Mucosa of stomach (tissue), 1 donor: ENCODE data around the gene VDAC1.
A peak's percentile ranks its signal among the peaks of the same experiment; 100 is the strongest.

Source experiments
- H3K27me3 ChIP-seq: one replicate; pipeline ENCODE4 v1.7.0; 2013; ENCODE audit warnings: mild to moderate bottlenecking, low read length; ENCODE audit not compliant: control insufficient read depth, insufficient read depth
- H3K36me3 ChIP-seq: one replicate; pipeline ENCODE4 v1.7.0; 2013; ENCODE audit warnings: low read length; ENCODE audit not compliant: control insufficient read depth, insufficient read depth
- H3K4me1 ChIP-seq: one replicate; pipeline ENCODE4 v1.7.0; 2013; ENCODE audit warnings: mild to moderate bottlenecking, low read length; ENCODE audit not compliant: control insufficient read depth, insufficient read depth
- H3K4me3 ChIP-seq: one replicate; pipeline ENCODE4 v1.7.0; 2013; ENCODE audit warnings: low read length
- H3K9ac ChIP-seq: one replicate; pipeline ENCODE4 v1.7.0; 2013; ENCODE audit warnings: mild to moderate bottlenecking, low read length, moderate library complexity
- H3K9me3 ChIP-seq: one replicate; pipeline ENCODE4 v1.7.0; 2013; ENCODE audit warnings: mild to moderate bottlenecking, low read length, moderate library complexity; ENCODE audit not compliant: control insufficient read depth
- donor health status: Pancreatic carcinoma.

The VDAC1 gene

GRCh38 chr5:133969654-133970324 lies 35.0 kb downstream of the VDAC1 start:
- Histone ChIP-seq H3K4me3 (no peak overlapping the region), H3K4me1 (peaks cover 14% of the 10 kb centered on the region), H3K9ac (peak overlapping the region; percentile 0), H3K36me3 (peaks cover 8% of the 10 kb centered on the region), H3K27me3 (no peaks in the 10 kb centered on the region), H3K9me3 (no peaks in the 10 kb centered on the region)

DNA sequence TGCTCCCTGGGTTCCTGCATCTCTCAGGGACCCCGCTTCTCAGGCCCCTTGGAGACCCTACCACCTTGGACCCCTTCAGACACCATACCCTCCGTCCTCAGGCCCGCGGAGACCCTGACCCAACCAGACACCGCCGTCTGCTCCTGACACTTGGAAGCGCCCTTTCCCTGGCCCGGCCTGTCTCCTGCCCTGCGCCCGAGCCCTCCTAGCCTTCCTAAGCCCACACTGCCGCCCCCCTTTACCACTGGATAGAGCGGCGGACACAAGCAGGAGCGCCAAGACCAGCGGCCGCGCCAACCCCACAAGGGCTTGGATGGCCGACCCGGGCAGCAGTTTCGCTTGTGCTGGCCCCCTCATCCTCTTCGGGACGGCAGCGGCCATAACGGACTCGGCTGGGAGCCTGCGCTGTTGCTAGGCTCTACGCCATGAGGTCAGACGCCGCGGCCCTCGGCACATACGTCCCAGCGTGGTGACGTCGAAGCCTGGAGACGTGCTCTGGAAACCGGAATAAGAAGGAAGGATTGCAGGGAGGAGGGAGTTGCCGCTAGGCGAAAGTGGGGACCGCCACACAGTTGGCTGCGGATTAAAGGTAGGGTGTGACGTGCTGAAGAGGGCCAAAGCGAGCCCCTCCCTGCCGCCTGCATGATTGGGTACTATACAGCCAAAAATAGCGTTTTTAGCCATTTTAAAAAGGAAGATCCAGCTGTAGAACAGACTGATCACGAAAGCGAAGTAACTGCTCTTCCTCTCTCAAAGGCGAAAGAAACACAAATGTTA lies 36.4 kb downstream of the VDAC1 start, which contains the start of gene C5orf15:
Gene C5orf15, minus strand, starts transcription at position 422 of the 777 bp plus-strand sequence. Its CDS starts 41 bp downstream, at position 381.
- Histone ChIP-seq H3K36me3 (no peaks in the 10 kb centered on the region), H3K9ac (peak within 1 kb of the TSS; percentile 87), H3K4me1 (peaks cover 14% of the 10 kb centered on the region)

GRCh38 chr5:133967698-133968203 lies 37.0 kb downstream of the VDAC1 start:
- H3K9ac ChIP-seq, result peak overlapping the region; percentile 87
- H3K27me3 ChIP-seq, result no peaks in the 10 kb centered on the region
- H3K9me3 ChIP-seq, result no peaks in the 10 kb centered on the region
- H3K4me1 ChIP-seq, result peaks cover 14% of the 10 kb centered on the region
- H3K36me3 ChIP-seq, result no peaks in the 10 kb centered on the region
- peak overlapping the region; percentile 75 for H3K4me3 ChIP-seq

More for the DNA sequence above, 36.4 kb downstream of the VDAC1 start, which contains the start of gene C5orf15:
- no peaks in the 10 kb centered on the region for H3K9me3 ChIP-seq
- H3K4me3 ChIP-seq, result peak within 1 kb of the TSS; percentile 75
- no peaks in the 10 kb centered on the region for H3K27me3 ChIP-seq

DNA sequence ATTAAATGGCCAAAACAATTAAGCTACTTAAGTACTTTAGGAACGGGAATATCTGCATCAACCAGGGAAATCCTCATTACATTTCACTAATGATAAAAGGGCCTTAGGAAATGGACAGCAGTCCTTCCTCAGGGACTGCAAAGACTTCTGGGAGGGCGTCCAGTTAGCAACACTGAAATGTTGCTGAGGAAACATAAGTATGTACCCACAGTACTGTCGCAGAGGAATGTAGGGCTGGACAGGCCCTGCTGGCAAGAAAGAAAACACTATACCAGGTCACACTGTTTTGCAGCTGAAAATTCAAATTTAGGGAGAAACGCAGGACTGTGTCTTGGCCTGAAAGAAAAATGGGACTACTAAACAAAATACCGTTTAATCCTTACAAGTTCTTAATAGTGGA lies 37.7 kb downstream of the VDAC1 start:
- peak overlapping the region; percentile 75 for H3K4me3 ChIP-seq

GRCh38 chr5:133966090-133966489 lies 38.7 kb downstream of the VDAC1 start:
- no peak overlapping the region for H3K9ac ChIP-seq
- no peaks in the 10 kb centered on the region for H3K9me3 ChIP-seq
- H3K27me3 ChIP-seq, result no peaks in the 10 kb centered on the region
- no peak overlapping the region for H3K4me3 ChIP-seq
- H3K4me1 ChIP-seq, result peaks cover 14% of the 10 kb centered on the region
- H3K36me3 ChIP-seq, result no peaks in the 10 kb centered on the region

More for the DNA sequence above, 37.7 kb downstream of the VDAC1 start:
- Histone ChIP-seq H3K9ac (no peak overlapping the region), H3K4me1 (peaks cover 14% of the 10 kb centered on the region), H3K9me3 (no peaks in the 10 kb centered on the region), H3K36me3 (no peaks in the 10 kb centered on the region), H3K27me3 (no peaks in the 10 kb centered on the region)

DNA sequence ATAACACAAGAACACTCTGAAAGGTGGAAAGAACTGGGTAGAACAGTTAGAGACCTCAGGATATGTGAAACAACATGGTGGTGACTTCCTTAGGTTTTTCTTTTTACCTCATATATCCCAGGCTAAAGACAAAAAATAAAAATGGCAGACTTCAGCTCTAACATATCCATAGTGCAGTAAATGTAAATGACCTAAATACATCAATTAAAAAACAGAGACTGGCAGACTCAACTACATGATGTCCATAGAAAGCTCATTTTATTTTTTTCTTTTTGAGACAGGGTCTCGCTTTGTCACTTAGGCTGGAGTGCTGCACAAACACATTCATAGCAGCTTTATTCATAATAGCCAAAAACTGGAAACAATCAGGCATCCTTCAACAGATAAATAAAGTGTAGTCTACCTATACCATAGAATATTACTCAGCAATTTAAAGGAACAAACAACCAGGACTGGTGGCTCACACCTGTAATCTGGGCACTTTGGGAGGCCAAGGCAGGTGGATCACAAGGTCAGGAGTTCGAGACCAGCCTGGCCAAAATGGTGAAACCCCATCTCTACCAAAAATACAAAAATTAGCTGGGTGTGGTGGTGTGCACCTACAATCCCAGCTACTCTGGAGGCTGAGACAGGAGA lies 41.2 kb downstream of the VDAC1 start:
- Histone ChIP-seq H3K4me3 (no peak overlapping the region), H3K9me3 (no peaks in the 10 kb centered on the region), H3K9ac (no peak overlapping the region), H3K36me3 (no peaks in the 10 kb centered on the region), H3K27me3 (no peaks in the 10 kb centered on the region), H3K4me1 (peaks cover 10% of the 10 kb centered on the region)

DNA sequence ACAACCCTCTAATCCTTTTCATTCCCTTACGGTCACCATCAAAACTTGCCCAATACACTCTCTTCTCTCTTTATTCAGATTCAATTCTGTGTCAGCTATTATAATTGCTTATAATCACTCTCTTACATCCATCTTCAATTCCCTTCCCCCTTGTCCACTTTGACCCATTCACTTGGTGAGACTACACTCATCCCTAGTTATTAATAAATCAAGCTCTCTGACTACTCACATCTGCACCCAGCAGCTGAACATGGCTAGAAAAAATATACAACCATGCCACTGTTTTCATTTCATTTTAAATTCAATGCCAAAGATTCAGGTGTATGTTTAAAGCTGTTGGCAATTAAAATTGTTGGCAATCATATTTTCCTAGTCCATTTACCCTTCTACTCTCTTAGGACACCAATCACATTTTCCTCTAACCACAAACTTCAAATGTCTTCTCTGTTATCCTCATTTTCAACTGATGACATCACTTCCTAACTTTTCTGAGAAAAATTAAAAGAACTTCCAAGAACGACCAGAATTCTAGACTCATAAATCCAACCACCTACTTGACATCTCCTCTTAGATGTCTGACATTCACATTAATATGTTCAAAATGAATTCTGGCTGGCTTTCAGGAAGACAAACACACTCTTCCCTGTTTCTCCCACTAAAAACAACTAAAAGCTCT lies 41.8 kb downstream of the VDAC1 start:
- Histone ChIP-seq H3K4me3 (no peak overlapping the region), H3K9me3 (no peaks in the 10 kb centered on the region), H3K4me1 (peaks cover 10% of the 10 kb centered on the region), H3K9ac (no peak overlapping the region), H3K36me3 (no peaks in the 10 kb centered on the region), H3K27me3 (no peaks in the 10 kb centered on the region)

GRCh38 chr5:133962131-133962530 lies 42.6 kb downstream of the VDAC1 start:
- no peaks in the 10 kb centered on the region for H3K9me3 ChIP-seq
- H3K27me3 ChIP-seq, result no peaks in the 10 kb centered on the region
- H3K36me3 ChIP-seq, result no peaks in the 10 kb centered on the region
- H3K9ac ChIP-seq, result no peak overlapping the region
- peaks cover 8% of the 10 kb centered on the region for H3K4me1 ChIP-seq
- no peak overlapping the region for H3K4me3 ChIP-seq

DNA sequence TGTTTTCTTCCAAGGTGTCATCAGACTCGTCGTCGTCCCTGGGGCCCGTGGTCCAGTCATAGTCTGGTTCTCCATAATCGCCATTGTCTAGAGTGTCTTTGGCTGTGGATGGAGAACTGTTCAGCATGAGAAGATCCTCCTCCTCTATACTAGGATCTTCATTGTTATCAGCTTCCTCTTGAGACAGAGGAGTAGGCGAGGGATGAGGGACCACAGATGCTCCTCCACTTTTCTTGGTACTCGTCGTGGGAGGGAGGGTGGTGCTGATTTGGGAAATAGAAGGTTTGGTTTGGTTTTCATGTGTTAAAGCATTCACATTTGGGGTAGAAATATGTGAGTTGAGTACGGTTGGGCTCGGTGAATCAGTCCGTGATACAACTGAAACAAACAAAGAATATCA lies 45.1 kb downstream of the VDAC1 start:
- Histone ChIP-seq H3K4me1 (no peaks in the 10 kb centered on the region), H3K27me3 (no peaks in the 10 kb centered on the region), H3K4me3 (no peak overlapping the region), H3K9ac (no peak overlapping the region), H3K9me3 (no peaks in the 10 kb centered on the region), H3K36me3 (no peaks in the 10 kb centered on the region)

GRCh38 chr5:133957591-133957990 lies 47.2 kb downstream of the VDAC1 start:
- Histone ChIP-seq H3K4me3 (no peak overlapping the region), H3K36me3 (no peaks in the 10 kb centered on the region), H3K4me1 (no peaks in the 10 kb centered on the region), H3K9me3 (no peaks in the 10 kb centered on the region), H3K27me3 (no peaks in the 10 kb centered on the region), H3K9ac (no peak overlapping the region)

DNA sequence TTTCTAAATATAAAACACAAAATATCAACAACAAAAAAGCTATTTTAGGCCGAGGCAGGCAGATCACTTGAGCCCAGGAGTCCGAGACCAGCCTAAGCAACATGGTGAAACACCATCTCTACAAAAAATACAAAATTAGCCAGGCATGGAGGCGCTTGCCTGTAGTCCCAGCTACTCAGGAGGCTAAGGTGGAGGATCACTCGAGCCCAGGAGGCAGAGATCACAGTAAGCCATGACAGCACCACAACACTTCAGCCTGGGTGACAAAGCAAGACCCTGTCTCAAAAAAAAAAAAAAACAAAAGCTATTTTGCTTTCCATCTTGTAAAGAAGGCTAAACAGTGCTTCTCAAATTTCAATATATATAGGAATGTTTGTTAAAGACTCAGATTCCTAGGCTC lies 47.7 kb downstream of the VDAC1 start:
- Histone ChIP-seq H3K4me3 (no peak overlapping the region), H3K4me1 (no peaks in the 10 kb centered on the region), H3K36me3 (no peaks in the 10 kb centered on the region), H3K27me3 (no peaks in the 10 kb centered on the region), H3K9me3 (no peaks in the 10 kb centered on the region), H3K9ac (no peak overlapping the region)
